HCT116 (cell line): ENCODE measurements around the gene GH2. TPM values are rescaled to one million over a fixed set of nuclear protein-coding genes. Genes with fewer than 3 reads are reported as not detected.
"Not testable (repeated sequence)": the region's sequence is repeated elsewhere in the genome, so short reads cannot be mapped to it uniquely, and the experiment has no call there.

Experiments used
- ATAC-seq: fragments of 200-7000 bp; cut with Tn5 transposase; 2 replicates; pipeline ENCODE4 v1.9.1; 2020; ENCODE audit warnings: mild to moderate bottlenecking, moderate library complexity
- BruUV-seq: library from RNA; stranded (reverse); fragments of 400-500 nt; replicated peaks from 2 replicates; lab custom pipeline; 2021; lab: Mats Ljungman, UMichigan
- CTCF ChIA-PET: fragments of 300-600 bp; sonication (Branson Sonifier 250); formaldehyde crosslinking; loops from one replicate; lab custom pipeline; 2021; ENCODE audit warnings: antibody characterized with exemption; lab: Charles Lee
- POLR2A ChIA-PET: fragments of 300-600, 350-600 bp; sonication (Branson Sonifier 250); formaldehyde crosslinking; loops from one replicate; lab custom pipeline; 2021; ENCODE audit warnings: antibody characterized with exemption; lab: Charles Lee
- RAD21 ChIA-PET, 2 experiments: fragments of 300-600 bp; sonication (Branson Sonifier 250); formaldehyde crosslinking; loops; one replicate each; lab custom pipeline; 2023; ENCODE audit warnings: low total read pairs in 2 of 2; ENCODE audit not compliant: uncharacterized antibody in 2 of 2, unreplicated experiment in 2 of 2, low non-redundant PET in 1 of 2; lab: Charles Lee
- DNase-seq: peaks from one replicate; pipeline ENCODE4 v3.0.0-alpha.2; 2010; ENCODE audit warnings: low read depth, low spot score
- H2AFZ ChIP-seq: fragments of 200-600 bp; shearing (Covaris generic), sonication (generic); 2 replicates; pipeline ENCODE4 v1.6.1; 2017; ENCODE audit warnings: low read depth, mixed run types, mixed read lengths, antibody characterized with exemption, low read length; ENCODE audit not compliant: poor library complexity, severe bottlenecking
- H3K27ac ChIP-seq: 2 replicates; pipeline ENCODE4 v1.5.1; 2012; ENCODE audit warnings: low read depth, low read length
- H3K27me3 ChIP-seq: fragments of 200-600 bp; sonication (generic); 2 replicates; pipeline ENCODE4 v1.6.1; 2016; ENCODE audit warnings: mixed run types, low read length, mixed read lengths; ENCODE audit not compliant: insufficient read depth
- H3K36me3 ChIP-seq, 2 experiments: fragments of 200-500 bp in 1 of 2; fragments of 200-600 bp in 1 of 2; sonication (Bioruptor generic) in 1 of 2; sonication (generic) in 1 of 2; 2 replicates each; pipeline versions ENCODE4 v1.5.1 to v1.6.1; 2014 to 2016; ENCODE audit warnings: low read length in 2 of 2, inconsistent platforms in 1 of 2, mixed read lengths in 1 of 2, mixed run types in 1 of 2; ENCODE audit not compliant: insufficient read depth in 2 of 2, control insufficient read depth in 1 of 2
- H3K4me1 ChIP-seq, 2 experiments: fragments of 200-600 bp in 1 of 2; sonication (generic) in 1 of 2; 2 replicates each; pipeline versions ENCODE4 v1.5.1 to v1.6.1; 2012 to 2017; ENCODE audit warnings: low read length in 2 of 2, inconsistent platforms in 1 of 2, mild to moderate bottlenecking in 1 of 2, mixed read lengths in 1 of 2, mixed run types in 1 of 2, moderate library complexity in 1 of 2; ENCODE audit not compliant: insufficient read depth in 2 of 2, control insufficient read depth in 1 of 2
- H3K4me2 ChIP-seq: fragments of 200-600 bp; sonication (generic); 2 replicates; pipeline ENCODE4 v1.6.1; 2017; ENCODE audit warnings: mixed run types, low read length, mixed read lengths
- H3K4me3 ChIP-seq, 2 experiments: fragments of 200-600 bp in 1 of 2; sonication (generic) in 1 of 2; replicated peaks in 1 of 2; 2 replicates each; pipeline ENCODE4 v1.5.1; 2011 to 2016; ENCODE audit warnings: low read length in 2 of 2, control low read depth in 1 of 2, low read depth in 1 of 2, mild to moderate bottlenecking in 1 of 2, mixed read lengths in 1 of 2, mixed run types in 1 of 2
- H3K79me2 ChIP-seq: fragments of 200-600 bp; sonication (generic); 2 replicates; pipeline ENCODE4 v1.6.1; 2017; ENCODE audit warnings: mild to moderate bottlenecking, mixed run types, low read length, moderate library complexity, mixed read lengths; ENCODE audit not compliant: insufficient read depth
- H3K9ac ChIP-seq: fragments of 200-600 bp; sonication (generic); 2 replicates; pipeline ENCODE4 v1.6.1; 2016; ENCODE audit warnings: low read length, mixed read lengths
- H3K9me2 ChIP-seq: fragments of 200-600 bp; sonication (generic), shearing (Covaris generic); 2 replicates; pipeline ENCODE4 v1.6.1; 2017; ENCODE audit warnings: mixed run types, mild to moderate bottlenecking, moderate library complexity; ENCODE audit not compliant: insufficient read depth
- H3K9me3 ChIP-seq, 2 experiments: fragments of 200-500 bp in 1 of 2; fragments of 200-600 bp in 1 of 2; sonication (Bioruptor generic) in 1 of 2; sonication (generic) in 1 of 2; 2 replicates each; pipeline ENCODE4 v1.6.1; 2014 to 2017; ENCODE audit warnings: low read length in 2 of 2, mixed read lengths in 2 of 2, inconsistent platforms in 1 of 2, low read depth in 1 of 2, mild to moderate bottlenecking in 1 of 2, mixed run types in 1 of 2, moderate library complexity in 1 of 2; ENCODE audit not compliant: control insufficient read depth in 1 of 2, insufficient read depth in 1 of 2
- H4K20me1 ChIP-seq: fragments of 200-600 bp; sonication (generic), shearing (Covaris generic); 2 replicates; pipeline ENCODE4 v1.6.1; 2017; ENCODE audit warnings: mixed run types, mild to moderate bottlenecking, moderate library complexity; ENCODE audit not compliant: insufficient read depth
- CTCF ChIP-seq, 3 experiments: fragments of 200-600 bp in 1 of 3; sonication (generic) in 1 of 3; IDR thresholded peaks in 2 of 3; conservative IDR thresholded peaks in 1 of 3; 2 replicates each; pipeline ENCODE4 v1.5.1; 2012 to 2017; ENCODE audit warnings: low read depth in 2 of 3, low read length in 2 of 3, antibody characterized with exemption in 1 of 3, borderline replicate concordance in 1 of 3, control low read depth in 1 of 3, mild to moderate bottlenecking in 1 of 3, mixed read lengths in 1 of 3, mixed run types in 1 of 3, moderate library complexity in 1 of 3; ENCODE audit not compliant: insufficient read depth in 1 of 3
- RAD21 ChIP-seq: IDR thresholded peaks from 2 replicates; pipeline ENCODE4 v1.6.1; 2012; ENCODE audit warnings: low read depth, mild to moderate bottlenecking
- intact Hi-C: fragments of 100-400 bp; cut with micrococcal nuclease; formaldehyde crosslinking; loops from 2 replicates; pipeline ENCODE4 v1.10.0; 2022
- total RNA-seq: library from RNA; stranded (reverse); gene quantifications from one replicate; pipeline ENCODE4 v1.2.1, GENCODE V29; 2021; ENCODE audit not compliant: unreplicated experiment

GH2 gene
- total RNA-seq, 1 experiment from 2014 or later = not detected

- H3K9ac ChIP-seq, H3K36me3 ChIP-seq, intact Hi-C loops, RAD21 ChIA-PET, H3K27me3 ChIP-seq, BruUV-seq, H3K4me2 ChIP-seq, POLR2A ChIA-PET, DNase-seq, H3K79me2 ChIP-seq, H3K9me2 ChIP-seq, H4K20me1 ChIP-seq, H3K4me3 ChIP-seq, ATAC-seq, H2AFZ ChIP-seq, H3K27ac ChIP-seq, H3K9me3 ChIP-seq: not testable (repeated sequence)
- peaks cover 0 to 13% of the 10 kb centered on the region in 2 experiments; a peak in 2 of 4 replicates for H3K4me1 ChIP-seq
- CTCF ChIA-PET = interaction anchor here (1.1 to 1.7 kb wide), 5 partner anchors 10 to 263 kb away, joined by 3 to 6 read pairs (median 4); partner anchors contain the start of gene GH2
Observed at GRCh38 chr17:63870292-63870665, 11.5 kb downstream of the GH2 start.

GRCh38 chr17:63869491-63870291 lies 12.1 kb downstream of the GH2 start:
- H2AFZ ChIP-seq = peak overlapping the region; percentile 1
- TF ChIP-seq CTCF (IDR thresholded peaks at IDR 0.05 in 2 of 3, conservative IDR thresholded peaks at IDR 0.05 in 1 of 3; ENCODE audit: borderline replicate concordance in 1 of 3, insufficient read depth in 1 of 3, low read depth in 2 of 3, low read length in 2 of 3) = peak; percentile 9 to 53 (median 51); a peak in 4 of 6 replicates
- TF ChIP-seq RAD21 = peak; percentile 24; the same call in 1 of the 2 replicates
- TF ChIP-seq, all 23 proteins: peak for 2; not testable (repeated sequence) for 21
- Histone ChIP-seq H3K4me1 (peaks cover 0 to 13% of the 10 kb centered on the region in 2 experiments; a peak in 2 of 4 replicates), H3K4me2 (peak overlapping the region; percentile 4)
- H3K9me2 ChIP-seq, DNase-seq, H3K79me2 ChIP-seq, H3K27me3 ChIP-seq, H3K9ac ChIP-seq, H3K36me3 ChIP-seq, BruUV-seq, H4K20me1 ChIP-seq, H3K27ac ChIP-seq, intact Hi-C loops, RAD21 ChIA-PET, H3K9me3 ChIP-seq, H3K4me3 ChIP-seq, POLR2A ChIA-PET: not testable (repeated sequence)
- CTCF ChIA-PET = interaction anchor here (1.1 to 1.7 kb wide), 5 partner anchors 10 to 264 kb away, joined by 3 to 6 read pairs (median 4); partner anchors contain the start of gene GH2
- peak; percentile 75 for ATAC-seq
